CD4-positive, alpha-beta T cell (primary cell): Measurements from ENCODE around the gene PRSS27. TPM values are rescaled to one million over a fixed set of nuclear protein-coding genes. Genes with fewer than 3 reads are reported as not detected.

Experiments
- ATAC-seq: fragments of 200-7000 bp; cut with Tn5 transposase; one replicate; pipeline ENCODE4 v1.10.0; 2022; ENCODE audit warnings: mild to moderate bottlenecking; ENCODE audit not compliant: poor library complexity
- CTCF ChIA-PET: fragments of 350-600 bp; sonication (Branson Sonifier 250); formaldehyde crosslinking; loops from one replicate; lab custom pipeline; 2021; ENCODE audit warnings: antibody characterized with exemption, inconsistent platforms; lab: Charles Lee
- POLR2A ChIA-PET: fragments of 350-600 bp; sonication (Branson Sonifier 250); formaldehyde crosslinking; loops from one replicate; lab custom pipeline; 2021; ENCODE audit warnings: antibody characterized with exemption, inconsistent platforms; lab: Charles Lee
- DNase-seq, 14 experiments: peaks; one replicate each; pipeline ENCODE4 v3.0.0-alpha.2; 2013 to 2020; ENCODE audit warnings: mixed read lengths in 2 of 14
- H3K27ac ChIP-seq, 2 donors: one replicate each; pipeline versions ENCODE4 v1.5.1 to v1.7.0; 2013; ENCODE audit warnings: low read length in 2 of 2, low read depth in 1 of 2, mild to moderate bottlenecking in 1 of 2
- H3K27me3 ChIP-seq, 2 experiments: 1 replicate in 1 of 2; 2 replicates in 1 of 2; pipeline versions ENCODE4 v1.6.1 to v1.7.0; 2013; ENCODE audit warnings: low read length in 2 of 2, control low read depth in 1 of 2, mild to moderate bottlenecking in 1 of 2, moderate library complexity in 1 of 2; ENCODE audit not compliant: insufficient read depth in 2 of 2, control insufficient read depth in 1 of 2
- H3K36me3 ChIP-seq: one replicate; pipeline ENCODE4 v1.6.1; 2013; ENCODE audit warnings: low read length, control low read depth; ENCODE audit not compliant: insufficient read depth
- H3K4me1 ChIP-seq: one replicate; pipeline ENCODE4 v1.6.1; 2013; ENCODE audit warnings: low read length, control low read depth; ENCODE audit not compliant: insufficient read depth
- H3K4me3 ChIP-seq: one replicate; pipeline ENCODE4 v1.5.1; 2013; ENCODE audit warnings: mild to moderate bottlenecking, low read length, moderate library complexity
- H3K9me3 ChIP-seq, 2 experiments: 1 replicate in 1 of 2; 2 replicates in 1 of 2; pipeline versions ENCODE4 v1.6.1 to v1.7.0; 2013; ENCODE audit warnings: low read length in 2 of 2, mild to moderate bottlenecking in 2 of 2, control low read depth in 1 of 2, moderate library complexity in 1 of 2; ENCODE audit not compliant: control insufficient read depth in 1 of 2, insufficient read depth in 1 of 2
- H3K27ac Mint-ChIP-seq: one replicate; pipeline ENCODE4 v1.8.0; 2020; ENCODE audit warnings: mixed read lengths
- H3K27me3 Mint-ChIP-seq: one replicate; pipeline ENCODE4 v1.8.0; 2021; ENCODE audit warnings: mixed read lengths
- H3K36me3 Mint-ChIP-seq: one replicate; pipeline ENCODE4 v1.8.0; 2021; ENCODE audit warnings: low read depth, mixed read lengths
- H3K4me1 Mint-ChIP-seq: one replicate; pipeline ENCODE4 v1.8.0; 2021; ENCODE audit warnings: low read depth, mixed read lengths
- H3K4me3 Mint-ChIP-seq: one replicate; pipeline ENCODE4 v1.8.0; 2020; ENCODE audit warnings: mild to moderate bottlenecking, mixed read lengths
- H3K9me3 Mint-ChIP-seq: one replicate; pipeline ENCODE4 v1.8.0; 2020; ENCODE audit warnings: mixed read lengths
- intact Hi-C, 2 experiments: fragments of 100-400 bp; cut with DNase I in 1 of 2; cut with micrococcal nuclease in 1 of 2; formaldehyde crosslinking; loops; one replicate each; pipeline versions ENCODE4 v1.15.1 to v1.9.0; 2023 to 2025; cut with DNase I, micrococcal nuclease
- total RNA-seq, 174 experiments: library from RNA in 2 of 174; stranded (reverse) in 2 of 174; gene quantifications; one replicate each; pipeline ENCODE4 v1.2.3 and lab custom pipeline; 2021 to 2026
- TF ChIP-seq, protein P1 (sequence below): fragments of 200-600 bp; IDR thresholded peaks from one replicate; pipeline ENCODE4 v1.8.0; 2022; ENCODE audit warnings: antibody characterized with exemption, mild to moderate bottlenecking

PRSS27 gene
- total RNA-seq, 2 experiments from 2014 or later, result 0.28 to 0.44 TPM

DNA sequence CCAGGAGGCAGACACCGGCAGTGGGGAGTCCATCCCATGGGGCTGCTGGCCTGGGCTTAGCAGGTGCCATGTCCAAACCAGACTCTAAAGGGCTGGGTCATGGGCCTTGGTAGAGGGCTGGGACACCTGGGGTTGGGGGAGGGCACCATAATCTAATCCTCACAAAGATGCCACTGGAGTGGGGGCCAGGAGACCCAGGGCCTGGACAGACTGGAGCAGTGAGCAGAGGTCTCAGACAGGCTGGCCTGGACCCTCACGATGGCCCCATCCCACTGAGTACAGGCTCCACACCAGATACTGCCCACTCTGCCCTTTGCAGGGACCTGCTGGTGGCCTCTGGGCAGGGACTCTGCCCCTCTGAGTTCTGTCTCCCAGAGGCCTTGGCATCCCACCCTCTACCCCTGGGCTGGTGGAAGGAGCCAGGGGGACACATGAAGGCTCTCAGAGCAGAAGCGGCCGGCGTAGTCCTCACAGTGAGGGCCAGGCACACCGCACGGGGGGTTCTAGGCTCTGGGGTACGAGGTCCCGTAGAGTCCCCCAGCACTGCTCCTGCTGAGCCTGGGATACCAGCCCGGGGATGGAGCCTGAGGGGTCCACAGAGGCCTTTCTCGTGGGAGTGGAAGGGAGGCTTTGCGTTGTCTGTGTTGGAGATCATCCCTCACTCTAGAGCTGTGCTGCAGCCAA, 22.4 kb upstream of the PRSS27 start:
- Mint-ChIP-seq H3K36me3 (no peaks in the 10 kb centered on the region), H3K4me1 (no peaks in the 10 kb centered on the region), H3K4me3 (no peak overlapping the region), H3K27ac (no peak overlapping the region), H3K27me3 (no peaks in the 10 kb centered on the region), H3K9me3 (no peaks in the 10 kb centered on the region)
- CTCF ChIA-PET, result interaction anchor here (0.7 kb wide), 1 partner anchor 973 kb away, joined by 3 read pairs; no protein-coding TSS in a partner anchor
- Histone ChIP-seq H3K9me3 (peaks cover 0 to 5% of the 10 kb centered on the region in 2 experiments), H3K27ac (no peak overlapping the region), H3K4me3 (no peak overlapping the region), H3K27me3 (no peaks in the 10 kb centered on the region), H3K36me3 (no peaks in the 10 kb centered on the region), H3K4me1 (no peaks in the 10 kb centered on the region)
- no peak for DNase-seq
- TF ChIP-seq, protein P1, sequence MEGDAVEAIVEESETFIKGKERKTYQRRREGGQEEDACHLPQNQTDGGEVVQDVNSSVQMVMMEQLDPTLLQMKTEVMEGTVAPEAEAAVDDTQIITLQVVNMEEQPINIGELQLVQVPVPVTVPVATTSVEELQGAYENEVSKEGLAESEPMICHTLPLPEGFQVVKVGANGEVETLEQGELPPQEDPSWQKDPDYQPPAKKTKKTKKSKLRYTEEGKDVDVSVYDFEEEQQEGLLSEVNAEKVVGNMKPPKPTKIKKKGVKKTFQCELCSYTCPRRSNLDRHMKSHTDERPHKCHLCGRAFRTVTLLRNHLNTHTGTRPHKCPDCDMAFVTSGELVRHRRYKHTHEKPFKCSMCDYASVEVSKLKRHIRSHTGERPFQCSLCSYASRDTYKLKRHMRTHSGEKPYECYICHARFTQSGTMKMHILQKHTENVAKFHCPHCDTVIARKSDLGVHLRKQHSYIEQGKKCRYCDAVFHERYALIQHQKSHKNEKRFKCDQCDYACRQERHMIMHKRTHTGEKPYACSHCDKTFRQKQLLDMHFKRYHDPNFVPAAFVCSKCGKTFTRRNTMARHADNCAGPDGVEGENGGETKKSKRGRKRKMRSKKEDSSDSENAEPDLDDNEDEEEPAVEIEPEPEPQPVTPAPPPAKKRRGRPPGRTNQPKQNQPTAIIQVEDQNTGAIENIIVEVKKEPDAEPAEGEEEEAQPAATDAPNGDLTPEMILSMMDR, result no peak
- POLR2A ChIA-PET, result no interaction called here
- intact Hi-C loops, result no loop called here
- no peak for ATAC-seq

DNA sequence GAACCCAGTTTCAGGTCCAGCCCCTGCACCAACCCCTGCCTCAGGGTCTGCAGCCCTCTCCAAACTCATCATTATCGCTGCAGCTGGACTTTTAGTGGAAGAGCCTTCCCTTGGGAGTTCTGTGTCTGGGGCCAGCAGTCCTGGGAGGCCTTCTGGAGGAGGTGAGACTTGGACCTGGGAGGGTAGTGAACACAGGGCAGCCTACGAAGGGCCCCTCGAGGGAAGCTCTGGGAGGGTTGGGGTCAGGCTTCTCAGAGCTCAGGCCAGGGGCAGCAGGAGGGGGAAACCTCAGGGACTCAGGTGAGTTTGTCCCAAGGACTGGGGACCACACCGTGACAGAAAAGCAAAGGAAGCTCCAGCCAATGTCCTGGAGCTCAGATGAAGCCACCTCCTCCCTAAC, 21.1 kb upstream of the PRSS27 start:
- H3K27ac ChIP-seq, result no peak overlapping the region
- no peak for ATAC-seq
- no peak overlapping the region for H3K4me3 Mint-ChIP-seq
- ChIA-PET CTCF (interaction anchor here (0.6 kb wide), 1 partner anchor 56 kb away, joined by 4 read pairs; no protein-coding TSS in a partner anchor), POLR2A (interaction anchor here (0.6 kb wide), 1 partner anchor 10 kb away, joined by 5 read pairs; no protein-coding TSS in a partner anchor)
- no peaks in the 10 kb centered on the region for H3K36me3 Mint-ChIP-seq
- H3K9me3 ChIP-seq, result peaks cover 0 to 5% of the 10 kb centered on the region in 2 experiments
- H3K9me3 Mint-ChIP-seq, result no peaks in the 10 kb centered on the region
- no peak for DNase-seq
- TF ChIP-seq, protein P1, result no peak
- H3K27me3 Mint-ChIP-seq, result no peaks in the 10 kb centered on the region
- H3K4me1 ChIP-seq, result no peaks in the 10 kb centered on the region
- intact Hi-C loops, result no loop called here
- no peak overlapping the region for H3K27ac Mint-ChIP-seq
- H3K36me3 ChIP-seq, result no peaks in the 10 kb centered on the region
- H3K4me3 ChIP-seq, result no peak overlapping the region
- H3K4me1 Mint-ChIP-seq, result no peaks in the 10 kb centered on the region
- no peaks in the 10 kb centered on the region for H3K27me3 ChIP-seq

DNA sequence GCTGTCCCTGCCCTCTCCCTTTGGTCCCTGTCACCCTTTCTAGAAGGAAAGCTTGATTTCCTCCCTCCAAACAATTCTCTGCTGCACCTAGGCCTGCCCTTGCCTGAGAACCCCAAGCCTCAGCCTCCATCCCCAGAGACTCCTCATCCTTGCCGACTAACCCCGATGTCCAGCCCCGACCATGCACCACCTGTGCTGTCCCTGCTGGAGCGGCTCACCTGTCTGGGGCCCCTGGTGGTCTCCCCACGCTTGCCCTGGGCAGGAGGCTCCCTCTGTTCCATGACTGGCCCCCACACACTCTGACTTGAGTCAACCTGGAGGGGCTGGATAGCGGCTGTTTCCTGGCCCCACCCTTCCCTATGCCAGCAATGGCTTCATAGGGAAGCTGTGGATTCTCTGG, 20.5 kb upstream of the PRSS27 start:
- DNase-seq (no peak), ATAC-seq (no peak)
- Histone ChIP-seq H3K4me3 (no peak overlapping the region), H3K27ac (no peak overlapping the region), H3K36me3 (no peaks in the 10 kb centered on the region), H3K27me3 (no peaks in the 10 kb centered on the region), H3K9me3 (peaks cover 0 to 5% of the 10 kb centered on the region in 2 experiments), H3K4me1 (no peaks in the 10 kb centered on the region)
- intact Hi-C loops, result no loop called here
- ChIA-PET CTCF (interaction anchor here (0.6 kb wide), 1 partner anchor 57 kb away, joined by 4 read pairs; no protein-coding TSS in a partner anchor), POLR2A (interaction anchor here (0.6 kb wide), 1 partner anchor 900 kb away, joined by 3 read pairs; no protein-coding TSS in a partner anchor)
- Mint-ChIP-seq H3K27me3 (no peaks in the 10 kb centered on the region), H3K4me1 (no peaks in the 10 kb centered on the region), H3K27ac (no peak overlapping the region), H3K9me3 (no peaks in the 10 kb centered on the region), H3K36me3 (no peaks in the 10 kb centered on the region), H3K4me3 (no peak overlapping the region)
- TF ChIP-seq, protein P1, result no peak
